GM19193 (cell line): ENCODE measurements around the gene ABLIM2.

Experiments
- POLR2A ChIP-seq: IDR thresholded peaks from 4 replicates; pipeline ENCODE4 v1.6.1; 2011; ENCODE audit not compliant: insufficient read depth, insufficient read length; ENCODE audit errors: extremely low read depth

The ABLIM2 gene

DNA sequence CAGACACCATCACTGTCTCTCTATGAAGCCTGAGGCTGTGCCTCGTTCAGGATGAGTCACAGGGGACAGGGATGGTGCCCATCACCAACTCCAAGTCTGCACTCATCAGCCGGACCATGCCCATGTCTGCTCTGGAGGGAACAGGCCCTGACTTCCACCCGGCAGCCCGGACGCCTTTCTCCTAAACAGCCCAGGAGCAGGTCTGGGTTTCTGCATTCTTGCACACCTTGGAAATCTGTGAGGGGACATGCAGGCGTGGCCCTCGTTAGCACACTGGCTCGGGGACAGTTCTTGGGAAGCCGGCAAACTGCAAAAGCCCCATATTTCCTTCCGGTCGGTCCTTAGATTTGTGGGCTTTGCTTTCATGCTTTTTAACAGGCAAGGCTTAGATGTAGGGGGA is 151.0 kb downstream of the ABLIM2 start:
- no peak for TF ChIP-seq POLR2A

DNA sequence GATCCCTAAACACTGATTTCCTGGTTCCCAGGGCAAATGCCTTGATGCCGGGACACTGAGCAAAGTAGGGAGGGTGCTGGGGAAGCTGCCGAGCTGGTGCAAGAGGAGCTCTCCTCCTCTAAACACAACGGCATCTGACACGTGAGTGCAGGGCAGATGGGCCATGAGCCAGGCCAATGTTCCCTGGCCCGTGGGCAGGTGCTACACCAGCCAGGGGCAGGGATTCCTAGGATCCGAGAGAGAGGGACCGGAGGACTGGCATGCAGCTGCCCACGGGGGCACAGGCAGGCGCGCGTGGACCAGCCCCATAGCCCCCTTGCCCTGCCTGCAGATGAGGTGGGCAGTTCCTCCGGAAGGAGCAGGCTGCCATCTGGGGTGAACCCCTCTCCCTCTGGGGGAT is 152.1 kb downstream of the ABLIM2 start:
- TF ChIP-seq POLR2A = no peak

DNA sequence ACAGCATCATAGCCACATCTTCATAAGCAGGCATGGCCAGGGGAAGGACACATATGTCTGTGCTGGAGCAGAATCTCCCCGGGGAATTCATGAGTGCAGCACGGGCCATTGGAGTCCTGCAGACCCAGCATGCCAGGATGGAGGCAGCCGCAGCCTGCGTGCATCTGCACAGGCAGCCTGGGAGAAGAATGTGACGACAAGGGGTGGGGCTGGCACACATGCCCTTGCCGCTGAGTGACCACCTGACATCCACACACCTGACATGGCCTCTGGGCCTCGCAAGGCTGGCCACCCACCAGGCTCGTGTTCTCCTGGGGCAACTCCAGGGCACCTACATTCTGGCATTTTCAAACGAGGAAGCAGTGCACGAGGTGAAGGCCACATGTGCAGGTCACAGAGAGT is 152.8 kb downstream of the ABLIM2 start:
- no peak for TF ChIP-seq POLR2A

- TF ChIP-seq POLR2A = no peak
Observed at GRCh38 chr4:8005033-8005808, 153.4 kb downstream of the ABLIM2 start.

GRCh38 chr4:8004066-8004465 is 154.5 kb downstream of the ABLIM2 start:
- TF ChIP-seq POLR2A = no peak

GRCh38 chr4:8002525-8003309 is 155.9 kb downstream of the ABLIM2 start:
- no peak for TF ChIP-seq POLR2A

DNA sequence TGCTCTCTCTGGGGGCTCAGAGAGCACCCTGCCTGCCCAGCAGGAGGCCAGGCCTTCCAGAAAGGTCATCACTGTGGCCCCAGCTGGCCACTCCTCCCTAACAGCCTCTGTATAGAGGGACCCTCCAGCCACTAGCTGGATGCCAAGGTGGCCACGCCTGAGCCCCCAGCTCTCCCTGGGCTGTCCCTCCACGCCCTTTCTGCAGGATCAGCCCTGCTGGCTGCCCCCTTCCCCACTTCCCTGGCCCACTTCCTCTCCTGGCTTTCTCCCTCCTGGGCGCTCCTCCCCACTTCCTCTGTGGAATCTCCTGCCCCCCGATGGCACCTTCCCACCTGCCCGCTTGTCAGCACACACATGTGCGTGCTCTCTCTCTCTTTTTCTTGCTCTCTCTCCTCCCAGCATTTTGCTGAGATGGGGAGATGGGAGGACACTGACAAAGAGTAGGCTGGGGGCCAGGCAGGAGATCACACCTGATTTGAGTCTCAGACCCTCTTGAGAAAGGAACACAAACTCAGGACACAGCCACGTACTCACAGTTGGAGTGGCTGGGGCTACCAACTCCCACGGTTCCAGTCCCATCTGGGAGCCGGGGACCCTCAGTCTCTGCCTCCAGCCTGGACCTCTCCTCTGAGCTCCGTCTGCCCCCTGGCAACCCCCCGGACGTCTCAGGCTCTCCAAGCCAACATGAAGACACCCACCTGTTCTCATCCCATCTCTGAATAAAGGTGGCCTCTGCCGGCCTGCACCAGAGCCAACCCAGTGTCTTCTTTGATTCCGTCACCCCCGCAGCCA is 156.9 kb downstream of the ABLIM2 start:
- TF ChIP-seq POLR2A = no peak

DNA sequence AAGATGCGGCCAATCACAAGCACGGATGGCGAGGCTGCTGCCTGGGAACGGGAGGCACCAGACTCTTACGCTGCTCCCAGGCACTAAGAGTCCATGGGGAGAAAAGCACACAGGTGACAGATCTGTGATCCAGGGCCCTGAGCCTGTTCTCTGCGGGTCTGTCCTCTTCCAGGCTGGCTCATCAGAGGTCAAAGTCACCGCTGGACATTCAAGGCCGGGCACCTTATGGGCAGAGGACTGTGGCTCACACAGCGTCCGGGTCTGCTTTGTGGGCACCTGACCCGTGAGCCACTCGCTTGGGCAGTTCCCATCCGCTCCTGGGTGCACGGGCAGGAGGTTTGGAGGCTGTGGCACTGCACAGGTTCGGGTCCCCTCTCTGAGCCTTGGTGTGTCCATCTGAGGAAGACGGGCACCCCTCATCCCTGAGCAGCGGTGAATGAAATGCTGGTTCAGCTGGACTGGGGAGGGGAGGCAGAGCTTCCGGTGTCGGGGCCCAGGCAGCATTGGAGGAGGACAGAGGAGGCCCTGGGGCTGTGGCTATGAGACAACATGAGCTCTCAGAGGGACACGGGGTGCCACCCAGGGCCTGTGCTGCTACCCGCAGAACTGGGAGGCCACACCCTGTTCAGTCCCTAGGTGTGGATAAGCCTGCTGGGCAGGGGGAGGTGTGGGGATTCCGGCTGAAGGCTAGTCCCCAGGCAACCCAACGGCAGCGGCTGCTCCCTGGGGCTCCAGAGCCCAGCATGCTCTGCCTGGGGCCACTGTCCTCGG is 157.7 kb downstream of the ABLIM2 start:
- no peak for TF ChIP-seq POLR2A

GRCh38 chr4:8000247-8000646 is 158.4 kb downstream of the ABLIM2 start:
- no peak for TF ChIP-seq POLR2A

DNA sequence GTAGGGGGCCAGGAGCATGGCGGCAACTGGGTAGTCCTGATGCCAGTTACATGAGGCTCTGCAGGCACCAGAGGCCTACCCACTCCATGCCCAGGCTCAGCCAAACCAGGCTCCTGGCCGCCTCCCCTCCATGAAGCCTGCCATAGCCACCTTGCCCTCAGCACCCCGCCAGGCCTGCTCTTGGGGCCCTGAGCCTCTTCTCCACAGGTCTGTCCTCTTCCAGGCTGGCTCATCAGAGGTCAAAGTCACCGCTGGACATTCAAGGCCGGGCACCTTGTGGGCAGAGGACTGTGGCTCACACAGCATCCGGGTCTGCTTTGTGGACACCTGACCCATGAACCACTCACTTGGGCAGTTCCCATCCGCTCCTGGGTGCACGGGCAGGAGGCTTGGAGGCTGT is 158.9 kb downstream of the ABLIM2 start:
- TF ChIP-seq POLR2A = no peak

- no peak for TF ChIP-seq POLR2A
Observed at GRCh38 chr4:7999279-7999678, 159.3 kb downstream of the ABLIM2 start.

- TF ChIP-seq POLR2A = no peak
Observed at GRCh38 chr4:7998447-7998846, 160.2 kb downstream of the ABLIM2 start.

DNA sequence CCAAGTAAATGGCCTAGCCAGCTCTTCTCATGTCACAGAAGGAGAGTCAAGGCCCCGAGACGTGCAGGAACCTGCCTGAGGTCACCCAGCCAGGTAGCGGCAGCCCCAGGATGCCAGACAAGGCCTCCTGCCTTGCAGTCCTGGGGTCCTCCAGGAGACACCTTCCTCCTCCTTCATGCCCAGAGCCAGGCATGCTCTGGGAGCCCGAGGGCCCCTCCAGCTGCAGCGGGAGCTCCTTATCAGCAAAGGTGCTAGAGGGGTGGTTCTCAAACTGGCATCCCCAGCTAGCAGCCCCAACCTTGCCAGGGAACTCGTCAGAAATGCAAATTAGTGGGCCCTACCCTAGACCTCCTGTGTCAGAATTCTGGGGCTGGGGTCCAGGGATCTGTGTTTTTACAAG is 162.7 kb downstream of the ABLIM2 start:
- no peak for TF ChIP-seq POLR2A

DNA sequence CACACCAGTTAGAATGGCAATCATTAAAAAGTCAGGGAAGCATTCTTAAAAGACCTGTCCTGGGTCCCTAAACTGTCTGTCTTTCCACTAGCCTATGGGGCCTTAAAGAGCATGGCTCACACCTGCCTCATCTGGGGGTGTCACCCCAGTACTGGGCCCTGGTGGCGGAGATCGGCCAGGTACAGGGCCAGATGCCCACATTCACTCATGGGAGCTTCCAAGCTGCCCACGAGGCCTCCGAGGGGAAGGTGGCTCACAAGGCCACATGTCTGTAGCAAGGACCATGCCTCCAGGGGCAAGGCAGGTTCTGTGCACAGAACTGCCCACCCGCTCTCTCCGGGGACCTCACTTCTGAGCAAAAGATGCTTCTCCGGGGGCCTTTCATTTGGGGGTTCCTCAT is 163.5 kb downstream of the ABLIM2 start:
- no peak for TF ChIP-seq POLR2A

- TF ChIP-seq POLR2A = no peak
Observed at GRCh38 chr4:7993671-7994070, 164.9 kb downstream of the ABLIM2 start.
